ENCODE measurements around the gene CD22. TPM values are rescaled to one million over a fixed set of nuclear protein-coding genes. Genes with fewer than 3 reads are reported as not detected.
A peak's percentile ranks its signal among the peaks of the same experiment; 100 is the strongest.

CD22 gene
- total RNA-seq, 2 donors from 2014 or later, result 39.1 to 44.5 TPM

DNA sequence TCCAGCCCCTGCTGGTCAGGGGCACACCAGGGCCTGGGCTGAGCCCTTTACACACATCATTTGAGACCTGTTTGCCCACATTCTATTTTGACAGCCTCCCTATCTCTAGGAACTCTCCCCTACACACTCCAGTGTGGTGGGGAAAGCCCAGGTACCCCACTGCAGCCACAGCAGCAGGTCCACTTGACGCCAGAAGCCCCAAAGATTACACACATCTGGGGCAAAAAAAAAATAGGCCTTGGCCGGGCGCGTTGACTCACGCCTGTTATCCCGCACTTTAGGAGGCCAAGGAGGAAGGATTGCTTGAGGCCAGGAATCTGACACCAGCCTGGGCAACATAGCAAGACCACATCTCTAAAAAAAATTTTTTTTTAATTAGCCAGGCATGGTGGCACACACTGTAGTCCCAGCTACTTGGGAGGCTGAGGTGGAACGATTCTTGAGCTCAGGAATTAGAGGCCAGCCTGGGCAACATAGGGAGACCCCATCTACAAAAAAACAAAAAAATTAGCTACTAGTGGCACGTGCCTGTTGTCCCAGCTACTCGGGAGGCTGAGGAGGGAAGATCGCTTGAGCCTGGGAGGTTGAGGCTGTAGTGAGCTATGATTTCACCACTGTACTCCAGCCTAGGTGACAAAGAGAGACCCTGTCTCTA is 18.0 kb upstream of the CD22 start:
- Mint-ChIP-seq H3K4me1 (ENCODE audit: low read depth) (peaks cover 7% of the 10 kb centered on the region), H3K27me3 (ENCODE audit: low read depth) (no peaks in the 10 kb centered on the region), H3K9me3 (no peaks in the 10 kb centered on the region), H3K36me3 (ENCODE audit: insufficient read depth in 2 of 2) (no peaks in the 10 kb centered on the region), H3K27ac (no peak overlapping the region), H3K4me3 (no peak overlapping the region)
- ATAC-seq (replicated peaks in 1 of 2) (no peak), DNase-seq (no peak)

DNA sequence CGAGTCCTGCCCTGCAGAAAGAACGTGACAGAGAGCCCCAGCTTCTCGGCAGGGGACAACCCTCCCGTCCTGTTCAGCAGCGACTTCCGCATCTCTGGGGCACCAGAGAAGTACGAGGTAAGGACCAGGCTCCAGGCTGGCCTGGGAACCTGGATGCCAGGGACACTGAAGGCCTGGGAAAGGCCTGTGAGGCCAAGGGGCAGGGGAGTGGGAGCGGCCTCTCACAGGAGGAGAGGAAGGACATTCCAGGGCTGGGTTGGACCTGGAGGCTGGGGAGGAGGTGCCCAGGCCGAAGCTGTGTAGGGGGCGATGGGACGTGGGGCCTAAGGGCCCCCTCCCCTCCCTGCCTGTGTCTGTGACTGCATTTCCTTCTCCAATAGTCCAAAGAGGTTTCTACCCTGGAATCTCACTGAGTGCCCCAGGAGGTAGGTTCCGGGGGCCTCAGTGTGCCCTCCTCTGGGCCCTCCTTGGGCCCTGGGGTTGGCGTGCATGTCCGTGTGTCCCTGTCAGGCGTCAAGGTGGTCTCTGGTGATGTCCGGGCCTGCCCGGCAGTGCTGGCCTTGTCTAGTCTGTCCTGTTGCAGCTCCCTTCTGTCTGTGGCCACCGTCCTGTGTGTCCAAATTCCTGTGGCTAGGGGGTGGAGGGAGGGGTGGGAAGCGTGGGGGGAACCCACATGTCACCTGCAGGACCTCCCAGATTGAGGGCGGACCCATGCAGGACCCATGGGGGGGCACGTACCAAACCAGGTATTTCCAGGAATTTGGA is 16.9 kb upstream of the CD22 start:
- DNase-seq (no peak), ATAC-seq (replicated peaks in 1 of 2) (no peak)
- Mint-ChIP-seq H3K27me3 (ENCODE audit: low read depth) (no peaks in the 10 kb centered on the region), H3K4me1 (ENCODE audit: low read depth) (no peaks in the 10 kb centered on the region), H3K27ac (no peak overlapping the region), H3K9me3 (no peaks in the 10 kb centered on the region), H3K4me3 (no peak overlapping the region), H3K36me3 (ENCODE audit: insufficient read depth in 2 of 2) (no peaks in the 10 kb centered on the region)

DNA sequence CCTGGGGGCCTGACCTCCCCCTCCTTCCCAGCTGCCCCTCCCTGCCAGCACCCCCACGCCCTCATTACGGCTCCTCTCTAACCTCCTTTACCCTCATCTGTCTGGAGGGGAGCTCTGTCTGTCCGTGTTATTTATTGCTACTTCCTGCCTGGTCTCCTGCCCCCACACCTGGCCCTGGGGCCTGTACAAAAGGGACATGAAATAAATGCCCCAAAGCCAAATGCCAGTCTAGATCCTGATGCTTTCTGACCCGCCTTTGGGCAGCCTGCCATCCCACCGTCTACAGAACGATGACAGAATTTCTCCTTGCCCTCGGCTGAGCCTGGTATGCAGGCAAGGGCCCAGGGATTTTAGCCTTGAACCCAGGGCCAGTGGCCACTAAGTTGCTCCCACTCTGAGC is 15.4 kb upstream of the CD22 start:
- Mint-ChIP-seq H3K4me3 (no peak overlapping the region), H3K36me3 (ENCODE audit: insufficient read depth in 2 of 2) (no peaks in the 10 kb centered on the region), H3K27ac (no peak overlapping the region), H3K27me3 (ENCODE audit: low read depth) (no peaks in the 10 kb centered on the region), H3K4me1 (ENCODE audit: low read depth) (peaks cover 1% of the 10 kb centered on the region), H3K9me3 (no peaks in the 10 kb centered on the region)
- no peak for ATAC-seq (replicated peaks in 1 of 2)
- no peak for DNase-seq

DNA sequence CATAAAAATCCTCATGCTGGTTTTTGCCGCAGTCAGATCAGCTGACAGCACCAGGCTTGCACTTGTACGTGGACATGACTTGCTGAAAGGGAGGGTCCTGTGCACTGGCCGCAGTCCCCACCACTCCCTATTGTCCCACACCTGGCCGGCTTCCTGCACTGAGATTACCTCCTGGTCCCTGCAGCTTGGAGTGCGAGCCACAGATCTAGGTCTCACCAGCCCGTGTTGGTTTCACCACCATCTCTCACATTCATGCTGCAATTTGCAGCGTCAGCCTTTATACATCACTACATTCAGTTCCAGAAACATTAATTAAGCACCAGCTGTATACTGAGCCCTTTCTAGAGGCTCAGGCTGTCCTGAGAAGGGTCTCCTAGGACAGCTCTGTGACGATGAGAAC is 15.0 kb upstream of the CD22 start:
- Mint-ChIP-seq H3K4me1 (ENCODE audit: low read depth) (peaks cover 6% of the 10 kb centered on the region), H3K4me3 (no peak overlapping the region), H3K9me3 (no peaks in the 10 kb centered on the region), H3K27me3 (ENCODE audit: low read depth) (no peaks in the 10 kb centered on the region), H3K36me3 (ENCODE audit: insufficient read depth in 2 of 2) (no peaks in the 10 kb centered on the region), H3K27ac (no peak overlapping the region)
- ATAC-seq (replicated peaks in 1 of 2) (no peak), DNase-seq (no peak)

DNA sequence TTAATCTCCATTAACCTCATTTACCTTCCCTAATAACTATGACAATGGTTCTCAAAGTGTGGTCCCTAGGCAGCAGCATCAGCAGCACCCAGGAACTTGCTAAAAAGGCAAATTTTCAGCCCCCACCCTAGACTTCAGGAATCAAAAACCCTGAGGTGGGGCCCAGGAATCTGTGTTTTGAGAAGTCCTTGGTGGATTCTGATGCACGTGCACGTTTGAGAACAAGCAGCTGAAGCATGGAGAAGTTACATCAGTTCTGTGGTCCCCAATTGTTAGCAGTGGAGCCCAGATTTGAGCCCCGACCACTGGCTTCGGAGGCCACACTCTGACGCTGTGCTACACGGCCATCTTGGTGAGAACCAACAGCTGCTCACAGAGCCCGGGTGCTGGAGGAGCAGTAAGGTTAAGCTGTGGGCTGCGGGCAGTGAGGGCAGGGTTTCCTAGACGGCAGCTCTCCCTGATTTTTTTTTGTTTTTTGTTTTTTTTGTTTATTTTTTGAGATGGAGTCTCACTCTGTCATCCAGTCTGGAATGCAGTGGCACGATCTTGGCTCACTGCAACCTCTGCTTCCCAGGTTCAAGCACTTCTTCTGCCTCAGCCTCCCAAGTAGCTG is 14.0 kb upstream of the CD22 start:
- no peaks in the 10 kb centered on the region for H3K9me3 Mint-ChIP-seq
- peaks cover 12% of the 10 kb centered on the region for H3K4me1 Mint-ChIP-seq (ENCODE audit: low read depth)
- no peaks in the 10 kb centered on the region for H3K36me3 Mint-ChIP-seq (ENCODE audit: insufficient read depth in 2 of 2)
- no peak for DNase-seq
- ATAC-seq (replicated peaks in 1 of 2), result no peak
- H3K27ac Mint-ChIP-seq, result no peak overlapping the region
- no peaks in the 10 kb centered on the region for H3K27me3 Mint-ChIP-seq (ENCODE audit: low read depth)
- H3K4me3 Mint-ChIP-seq, result no peak overlapping the region

GRCh38 chr19:35315883-35316282 is 13.1 kb upstream of the CD22 start:
- DNase-seq (no peak), ATAC-seq (replicated peaks in 1 of 2) (no peak)
- no peak overlapping the region for H3K27ac Mint-ChIP-seq
- H3K9me3 Mint-ChIP-seq, result no peaks in the 10 kb centered on the region
- no peaks in the 10 kb centered on the region for H3K36me3 Mint-ChIP-seq (ENCODE audit: insufficient read depth in 2 of 2)
- H3K27me3 Mint-ChIP-seq (ENCODE audit: low read depth), result no peaks in the 10 kb centered on the region
- H3K4me3 Mint-ChIP-seq, result no peak overlapping the region
- peaks cover 12% of the 10 kb centered on the region for H3K4me1 Mint-ChIP-seq (ENCODE audit: low read depth)

DNA sequence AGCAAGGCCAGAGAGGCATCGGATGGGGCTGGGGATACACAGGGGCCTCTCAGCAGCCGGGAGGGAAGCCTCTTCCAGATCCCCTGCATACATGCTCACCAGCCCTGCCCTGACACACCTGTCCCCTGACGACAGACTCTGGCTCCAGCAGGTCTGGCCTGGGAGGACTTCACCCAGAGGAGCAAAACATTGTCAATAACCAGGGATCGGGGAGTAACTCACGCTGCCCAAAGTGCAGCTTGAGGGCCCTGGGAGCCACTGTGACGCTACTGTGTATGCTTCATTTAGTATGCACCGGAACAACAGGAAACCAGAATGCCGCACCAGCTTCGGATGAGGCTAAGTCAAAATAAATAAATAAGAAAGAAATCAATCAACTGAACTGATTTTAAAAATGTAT is 12.4 kb upstream of the CD22 start:
- no peak for DNase-seq
- H3K36me3 Mint-ChIP-seq (ENCODE audit: insufficient read depth in 2 of 2), result no peaks in the 10 kb centered on the region
- H3K27me3 Mint-ChIP-seq (ENCODE audit: low read depth), result no peaks in the 10 kb centered on the region
- H3K4me3 Mint-ChIP-seq, result no peak overlapping the region
- no peaks in the 10 kb centered on the region for H3K9me3 Mint-ChIP-seq
- peaks cover 12% of the 10 kb centered on the region for H3K4me1 Mint-ChIP-seq (ENCODE audit: low read depth)
- H3K27ac Mint-ChIP-seq, result no peak overlapping the region
- ATAC-seq (replicated peaks in 1 of 2), result no peak

- Mint-ChIP-seq H3K9me3 (peaks cover 0 to 2% of the 10 kb centered on the region in 2 donors), H3K4me1 (ENCODE audit: low read depth) (peaks cover 12% of the 10 kb centered on the region), H3K27me3 (ENCODE audit: low read depth) (no peaks in the 10 kb centered on the region), H3K4me3 (no peak overlapping the region), H3K27ac (no peak overlapping the region), H3K36me3 (ENCODE audit: insufficient read depth in 2 of 2) (no peaks in the 10 kb centered on the region)
- DNase-seq (no peak), ATAC-seq (replicated peaks in 1 of 2) (no peak)
These were observed 11.4 kb upstream of the CD22 start for GRCh38 chr19:35317464-35318043.

GRCh38 chr19:35318679-35319448 is 10.1 kb upstream of the CD22 start:
- ATAC-seq (replicated peaks in 1 of 2), result peak; percentile 44 to 85
- Mint-ChIP-seq H3K4me3 (peak overlapping the region in 1 of 2 donors; percentile 25), H3K36me3 (ENCODE audit: insufficient read depth in 2 of 2) (no peaks in the 10 kb centered on the region), H3K27ac (peak overlapping the region; percentile 35), H3K9me3 (peaks cover 0 to 2% of the 10 kb centered on the region in 2 donors), H3K4me1 (ENCODE audit: low read depth) (peaks cover 12% of the 10 kb centered on the region), H3K27me3 (ENCODE audit: low read depth) (no peaks in the 10 kb centered on the region)
- peak in 1 of 2 donors; percentile 26 for DNase-seq

DNA sequence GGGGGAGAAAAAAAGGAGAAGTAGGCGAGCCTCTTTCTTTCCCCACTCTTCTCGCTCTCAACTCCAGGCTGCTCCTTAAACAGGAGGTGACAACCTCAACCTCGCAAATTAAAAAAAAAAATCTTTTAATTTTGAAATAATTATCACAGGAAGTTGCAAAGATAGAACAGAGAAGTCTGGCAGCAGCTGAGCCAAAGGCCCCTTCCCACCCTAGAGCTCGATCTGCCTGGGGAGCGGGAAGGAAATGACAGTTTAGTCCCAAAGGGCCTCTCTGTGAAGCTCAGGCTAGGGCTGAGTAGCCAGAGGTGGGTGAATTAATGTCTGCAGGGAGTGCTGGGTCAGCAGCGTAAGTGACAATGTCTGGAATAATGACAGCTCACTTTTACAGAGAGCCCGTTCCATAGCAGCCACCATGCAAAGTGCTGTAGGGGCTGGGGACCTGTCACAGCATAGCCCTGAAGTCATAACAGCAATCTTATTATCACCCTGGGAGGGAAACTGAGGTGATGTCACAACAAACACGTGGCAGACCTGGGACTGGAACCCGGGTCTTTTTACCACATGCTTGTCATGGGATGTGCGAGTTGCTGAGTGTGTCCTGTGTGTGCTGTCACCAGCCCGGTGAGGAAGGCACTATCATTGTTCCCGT is 8.8 kb upstream of the CD22 start:
- DNase-seq, result no peak
- peaks cover 12% of the 10 kb centered on the region for H3K4me1 Mint-ChIP-seq (ENCODE audit: low read depth)
- peak in 1 of 2 donors; percentile 21 for ATAC-seq (replicated peaks in 1 of 2)
- no peak overlapping the region for H3K4me3 Mint-ChIP-seq
- no peak overlapping the region for H3K27ac Mint-ChIP-seq
- H3K9me3 Mint-ChIP-seq, result peaks cover 0 to 2% of the 10 kb centered on the region in 2 donors
- no peaks in the 10 kb centered on the region for H3K36me3 Mint-ChIP-seq (ENCODE audit: insufficient read depth in 2 of 2)
- H3K27me3 Mint-ChIP-seq (ENCODE audit: low read depth), result peaks cover 7% of the 10 kb centered on the region

DNA sequence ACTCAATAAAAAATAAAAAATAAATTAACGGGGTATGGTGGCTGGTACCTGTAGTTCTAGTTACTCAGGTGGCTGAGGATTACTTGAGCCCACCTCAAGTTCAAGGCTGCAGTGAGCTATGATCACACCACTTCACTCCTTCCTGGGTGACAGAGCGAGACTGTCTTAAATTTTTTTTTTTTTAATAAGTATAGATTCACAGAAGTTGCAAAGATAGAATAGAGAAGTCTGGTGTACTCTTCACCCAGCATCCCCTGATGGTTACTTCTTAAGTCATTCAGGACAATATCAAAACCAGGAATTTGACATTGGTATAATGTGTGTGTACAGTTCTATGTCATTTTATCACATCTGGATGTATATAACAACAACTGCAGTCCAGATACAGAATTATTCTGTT is 7.7 kb upstream of the CD22 start:
- H3K9me3 Mint-ChIP-seq, result peaks cover 0 to 2% of the 10 kb centered on the region in 2 donors
- H3K4me1 Mint-ChIP-seq (ENCODE audit: low read depth), result peaks cover 12% of the 10 kb centered on the region
- no peak overlapping the region for H3K27ac Mint-ChIP-seq
- no peak for ATAC-seq (replicated peaks in 1 of 2)
- no peaks in the 10 kb centered on the region for H3K36me3 Mint-ChIP-seq (ENCODE audit: insufficient read depth in 2 of 2)
- H3K27me3 Mint-ChIP-seq (ENCODE audit: low read depth), result peaks cover 14% of the 10 kb centered on the region
- H3K4me3 Mint-ChIP-seq, result no peak overlapping the region
- DNase-seq, result no peak

DNA sequence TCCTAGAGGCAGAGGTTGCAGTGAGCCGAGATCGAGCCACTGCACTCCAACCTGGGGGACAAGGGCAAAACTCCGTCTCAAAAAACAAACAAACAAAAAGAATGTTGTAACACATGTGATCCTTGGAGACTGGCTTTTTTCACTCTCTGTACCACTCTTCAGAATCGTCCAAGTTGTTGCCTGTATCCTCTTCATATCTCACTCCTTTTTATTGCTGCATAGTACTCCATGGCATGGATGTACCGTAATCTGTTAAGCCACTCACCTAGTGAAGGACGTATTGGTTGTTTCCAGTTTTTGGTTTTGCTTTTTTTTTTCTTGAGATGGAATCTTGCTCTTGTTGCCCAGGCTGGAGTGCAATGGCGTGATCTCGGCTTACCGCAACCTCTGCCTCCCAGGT is 7.0 kb upstream of the CD22 start:
- Mint-ChIP-seq H3K4me3 (no peak overlapping the region), H3K9me3 (peaks cover 0 to 2% of the 10 kb centered on the region in 2 donors)
- ATAC-seq (replicated peaks in 1 of 2), result no peak

More for the DNA sequence above, 7.0 kb upstream of the CD22 start:
- H3K27ac Mint-ChIP-seq, result no peak overlapping the region
- H3K27me3 Mint-ChIP-seq (ENCODE audit: low read depth), result peaks cover 14% of the 10 kb centered on the region
- no peaks in the 10 kb centered on the region for H3K36me3 Mint-ChIP-seq (ENCODE audit: insufficient read depth in 2 of 2)
- peaks cover 12% of the 10 kb centered on the region for H3K4me1 Mint-ChIP-seq (ENCODE audit: low read depth)
- no peak for DNase-seq

All from activated T-cell treated with anti-CD3 and anti-CD28 coated beads, Interleukin-2, amount 50 U/mL, for 72 hours (primary cell).